Measurements from ENCODE around the gene AKT3. TPM values are rescaled to one million over a fixed set of nuclear protein-coding genes. Genes with fewer than 3 reads are reported as not detected.

Gene AKT3
- total RNA-seq, 1 donor from 2014 or later = 20.6 TPM

DNA sequence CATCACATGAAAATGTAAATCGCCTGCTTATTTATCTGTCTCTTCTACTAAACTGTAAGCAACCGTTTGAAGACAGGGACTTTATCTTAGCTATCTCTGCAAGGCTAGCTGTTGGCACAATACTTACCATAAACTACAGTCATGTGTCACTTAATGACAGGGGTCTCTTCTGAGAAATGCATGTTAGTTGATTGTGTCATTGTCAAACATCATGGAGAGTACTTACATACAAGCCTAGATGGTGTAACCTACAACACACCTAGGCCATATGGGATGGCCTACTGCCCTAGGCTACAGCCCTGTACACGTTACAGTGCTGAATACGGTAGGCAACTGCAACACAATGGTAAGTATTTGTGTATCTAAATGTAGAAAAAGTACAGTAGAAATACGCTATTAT, 326.3 kb downstream of the AKT3 start:
- Histone ChIP-seq H3K9me3 (replicated peaks) (peaks cover 5% of the 10 kb centered on the region), H3K27me3 (ENCODE audit: low read depth) (no peaks in the 10 kb centered on the region), H3K4me1 (no peaks in the 10 kb centered on the region), H3K4me3 (no peak overlapping the region), H3K27ac (replicated peaks) (no peak overlapping the region), H3K36me3 (no peaks in the 10 kb centered on the region)
- TF ChIP-seq CTCF (IDR thresholded peaks at IDR 0.05; ENCODE audit: borderline replicate concordance) = no peak
- intact Hi-C loops (cut with micrococcal nuclease) = no loop called here
- DNase-seq = no peak

- intact Hi-C loops (cut with micrococcal nuclease) = no loop called here
- H3K36me3 ChIP-seq = peaks cover 15% of the 10 kb centered on the region
- TF ChIP-seq CTCF (IDR thresholded peaks at IDR 0.05; ENCODE audit: borderline replicate concordance) = no peak
- H3K9me3 ChIP-seq (replicated peaks) = peaks cover 17% of the 10 kb centered on the region
- no peak for DNase-seq
- no peak overlapping the region for H3K27ac ChIP-seq (replicated peaks)
- no peaks in the 10 kb centered on the region for H3K4me1 ChIP-seq
- H3K4me3 ChIP-seq = no peak overlapping the region
- no peaks in the 10 kb centered on the region for H3K27me3 ChIP-seq (ENCODE audit: low read depth)
These were observed 329.2 kb downstream of the AKT3 start for GRCh38 chr1:243520831-243521230.

DNA sequence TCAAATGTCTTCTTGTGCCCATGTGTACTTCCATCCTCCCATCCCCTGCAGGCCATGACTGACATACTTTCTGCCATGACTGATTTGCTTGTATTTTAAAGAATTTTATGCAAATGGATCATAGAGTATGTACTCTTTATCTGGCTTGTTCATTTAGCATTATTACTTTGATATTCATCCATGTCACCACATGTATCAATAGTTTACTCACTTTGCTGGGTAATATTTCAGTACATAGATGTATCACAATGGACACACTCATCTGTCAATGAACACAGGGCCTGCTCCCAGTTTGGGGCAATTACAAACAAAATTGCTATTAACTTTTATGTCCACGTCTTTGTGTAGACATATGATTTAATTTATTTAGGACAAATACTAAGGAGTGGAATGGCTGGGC, 335.1 kb downstream of the AKT3 start:
- H3K4me3 ChIP-seq = no peak overlapping the region
- H3K27me3 ChIP-seq (ENCODE audit: low read depth) = no peaks in the 10 kb centered on the region
- H3K4me1 ChIP-seq = no peaks in the 10 kb centered on the region
- DNase-seq = no peak
- peaks cover 30% of the 10 kb centered on the region for H3K36me3 ChIP-seq
- no peak overlapping the region for H3K27ac ChIP-seq (replicated peaks)
- peaks cover 17% of the 10 kb centered on the region for H3K9me3 ChIP-seq (replicated peaks)
- intact Hi-C loops (cut with micrococcal nuclease) = no loop called here
- TF ChIP-seq CTCF (IDR thresholded peaks at IDR 0.05; ENCODE audit: borderline replicate concordance) = no peak

GRCh38 chr1:243513726-243514491, 336.1 kb downstream of the AKT3 start:
- no peak for DNase-seq
- intact Hi-C loops (cut with micrococcal nuclease) = no loop called here
- H3K36me3 ChIP-seq = peaks cover 30% of the 10 kb centered on the region
- no peaks in the 10 kb centered on the region for H3K27me3 ChIP-seq (ENCODE audit: low read depth)
- no peak for TF ChIP-seq CTCF (IDR thresholded peaks at IDR 0.05; ENCODE audit: borderline replicate concordance)
- H3K27ac ChIP-seq (replicated peaks) = no peak overlapping the region
- H3K4me1 ChIP-seq = no peaks in the 10 kb centered on the region
- no peak overlapping the region for H3K4me3 ChIP-seq
- H3K9me3 ChIP-seq (replicated peaks) = peaks cover 17% of the 10 kb centered on the region

GRCh38 chr1:243510928-243511327, 339.1 kb downstream of the AKT3 start:
- H3K36me3 ChIP-seq = peaks cover 15% of the 10 kb centered on the region
- no peak for DNase-seq

More at GRCh38 chr1:243510928-243511327, 339.1 kb downstream of the AKT3 start:
- Histone ChIP-seq H3K4me3 (no peak overlapping the region), H3K27me3 (ENCODE audit: low read depth) (no peaks in the 10 kb centered on the region), H3K4me1 (peaks cover 12% of the 10 kb centered on the region), H3K9me3 (replicated peaks) (no peaks in the 10 kb centered on the region), H3K27ac (replicated peaks) (no peak overlapping the region)
- intact Hi-C loops (cut with micrococcal nuclease) = no loop called here
- TF ChIP-seq CTCF (IDR thresholded peaks at IDR 0.05; ENCODE audit: borderline replicate concordance) = no peak
